ENCODE data around the gene PPP1R9A.

Gene PPP1R9A

DNA sequence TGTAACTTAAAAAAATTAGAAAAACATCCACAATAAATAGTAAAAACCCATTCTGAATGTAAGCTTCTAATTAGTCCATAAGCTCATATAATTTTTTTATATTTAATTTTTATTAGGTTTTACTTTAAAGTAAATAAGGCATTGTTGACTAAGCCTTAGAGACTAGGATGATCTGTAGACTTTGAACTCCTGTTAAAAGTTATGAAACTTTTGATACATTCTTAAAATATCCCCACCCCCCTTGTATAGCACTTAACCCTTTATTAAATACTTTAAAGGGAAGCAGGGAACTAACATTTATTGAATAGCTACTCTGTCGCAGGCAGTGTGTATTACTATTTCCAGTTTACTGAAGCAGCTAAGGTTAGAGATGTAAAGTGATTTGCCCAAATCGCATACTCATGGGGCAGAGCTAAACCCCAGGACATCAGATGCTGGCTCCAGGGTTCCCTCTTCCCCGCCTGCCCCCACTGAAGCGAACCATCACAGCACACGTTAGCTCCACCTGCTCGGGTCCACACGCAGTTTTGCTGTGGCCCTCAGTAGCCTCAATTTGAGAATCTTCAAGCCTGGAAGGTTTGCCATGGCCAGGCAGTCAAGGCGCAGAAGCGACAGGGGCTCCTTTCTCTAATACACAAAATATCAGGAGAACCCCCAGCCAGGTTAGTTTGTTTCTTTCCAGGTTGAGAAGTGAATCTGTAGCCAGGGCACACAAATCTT is 416.2 kb downstream of the PPP1R9A start:
- no peak for DNase-seq

GRCh38 chr7:95324431-95324830 is 417.0 kb downstream of the PPP1R9A start, which contains the start of gene PON1:
Gene PON1 (minus strand): TSS chr7:95324532. CDS start chr7:95324475, 57 bp downstream.
- no peak for DNase-seq

GRCh38 chr7:95327356-95327755 is 420.0 kb downstream of the PPP1R9A start:
- no peak for DNase-seq

- DNase-seq = no peak
Observed at GRCh38 chr7:95330204-95330960, 423.0 kb downstream of the PPP1R9A start.

DNA sequence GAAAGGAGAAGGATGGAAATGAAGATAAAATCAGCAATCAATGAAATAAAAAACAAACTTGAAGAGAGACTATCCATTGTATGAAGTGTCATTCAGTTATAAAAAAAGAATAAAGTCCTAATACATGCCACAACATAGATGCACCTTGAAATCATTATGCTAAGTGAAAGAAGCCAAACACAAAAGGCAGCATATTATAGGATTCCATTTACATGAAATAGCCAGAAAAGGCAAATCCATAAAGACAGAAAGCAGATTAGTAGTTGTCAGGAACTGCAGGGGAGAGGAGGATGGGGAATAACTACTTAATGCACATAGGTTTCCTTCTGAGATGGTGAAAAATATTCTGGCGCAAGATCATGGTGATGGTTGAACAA is 423.6 kb downstream of the PPP1R9A start:
- DNase-seq = no peak

- DNase-seq = no peak
Observed at GRCh38 chr7:95334447-95334846, 427.1 kb downstream of the PPP1R9A start.

GRCh38 chr7:95335093-95335492 is 427.7 kb downstream of the PPP1R9A start:
- DNase-seq = no peak

DNA sequence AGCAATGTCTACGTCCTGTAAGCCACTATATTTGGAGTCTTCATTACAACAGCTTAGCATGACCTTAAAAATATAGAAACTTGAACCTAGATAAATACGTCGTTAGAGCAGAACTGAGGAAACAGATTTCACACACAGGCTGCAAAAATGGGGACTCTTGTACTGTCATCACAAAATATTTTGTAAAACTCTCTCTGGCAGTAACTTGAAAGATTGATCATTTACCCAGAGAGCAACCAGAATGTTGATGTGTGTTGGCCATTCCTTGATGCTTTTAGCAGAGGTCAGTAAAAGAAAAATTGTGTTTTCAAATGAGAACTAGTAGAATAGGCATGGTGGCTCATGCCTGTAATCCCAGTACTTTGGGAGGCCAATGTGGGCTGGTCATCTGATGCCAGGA is 431.4 kb downstream of the PPP1R9A start:
- DNase-seq = no peak

DNA sequence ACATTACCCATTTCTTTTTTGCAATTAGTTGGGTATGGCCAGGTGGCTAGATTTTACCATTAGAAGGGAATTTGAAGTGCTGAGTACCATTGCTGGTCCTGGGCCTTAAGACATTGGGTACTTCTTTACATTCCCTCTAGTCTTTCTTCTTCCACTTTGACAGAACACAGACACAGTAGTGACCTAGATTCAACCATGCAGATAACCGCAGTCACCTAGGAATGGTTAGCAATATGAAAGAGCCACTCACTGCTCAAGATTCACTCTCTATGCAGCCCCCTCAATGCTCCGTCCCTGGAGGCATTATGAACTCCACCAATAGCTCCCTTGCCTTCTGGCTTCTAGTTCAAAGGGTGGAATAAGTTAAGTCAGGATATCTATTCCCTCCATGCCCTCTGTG is 433.1 kb downstream of the PPP1R9A start:
- no peak for DNase-seq

- DNase-seq = no peak
Observed at GRCh38 chr7:95342029-95342428, 434.6 kb downstream of the PPP1R9A start.

DNA sequence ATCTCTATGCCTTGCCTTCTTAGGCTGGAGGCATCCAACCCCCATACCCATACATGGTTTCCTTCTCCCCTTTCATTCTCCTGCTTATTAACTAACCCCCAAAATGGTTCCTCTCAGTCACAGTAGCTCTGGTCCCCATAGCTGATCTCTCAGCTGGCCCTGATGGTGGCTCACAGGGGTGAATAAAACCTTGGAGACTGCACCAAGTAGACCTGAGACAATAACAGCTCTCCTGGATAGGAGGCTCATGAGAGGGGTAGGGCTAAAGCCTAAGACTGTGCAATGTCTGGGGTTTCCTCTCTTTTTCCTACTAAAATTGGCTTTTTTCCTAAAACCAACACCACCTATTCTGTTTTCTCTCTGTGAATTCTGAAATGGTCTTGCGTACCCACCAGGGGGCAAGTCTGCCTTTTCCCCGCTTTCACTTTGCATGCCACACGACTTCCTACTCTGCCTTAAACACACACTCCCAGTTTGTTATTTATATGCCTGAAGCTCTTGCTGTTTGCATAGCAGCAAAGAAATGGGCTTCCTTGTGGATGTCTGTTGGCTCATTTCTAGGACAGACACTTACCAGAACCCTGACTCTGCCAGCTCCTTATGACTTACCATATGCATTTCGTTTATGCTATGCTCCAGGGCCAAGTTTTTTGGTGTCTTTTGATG is 435.4 kb downstream of the PPP1R9A start:
- no peak for DNase-seq
